Stimulated activated CD4-positive, alpha-beta T cell treated with anti-CD3 and anti-CD28 coated beads, Interleukin-1b, Interleukin-23, amount 100 ng/mL, for 48 hours (primary cell): ENCODE results near the gene CXCR4.
"Not testable (repeated sequence)": the region's sequence is repeated elsewhere in the genome, so short reads cannot be mapped to it uniquely, and the experiment has no call there.

Source experiments
- DNase-seq: peaks from one replicate; pipeline ENCODE4 v3.0.0-alpha.2; 2020

The CXCR4 gene

DNA sequence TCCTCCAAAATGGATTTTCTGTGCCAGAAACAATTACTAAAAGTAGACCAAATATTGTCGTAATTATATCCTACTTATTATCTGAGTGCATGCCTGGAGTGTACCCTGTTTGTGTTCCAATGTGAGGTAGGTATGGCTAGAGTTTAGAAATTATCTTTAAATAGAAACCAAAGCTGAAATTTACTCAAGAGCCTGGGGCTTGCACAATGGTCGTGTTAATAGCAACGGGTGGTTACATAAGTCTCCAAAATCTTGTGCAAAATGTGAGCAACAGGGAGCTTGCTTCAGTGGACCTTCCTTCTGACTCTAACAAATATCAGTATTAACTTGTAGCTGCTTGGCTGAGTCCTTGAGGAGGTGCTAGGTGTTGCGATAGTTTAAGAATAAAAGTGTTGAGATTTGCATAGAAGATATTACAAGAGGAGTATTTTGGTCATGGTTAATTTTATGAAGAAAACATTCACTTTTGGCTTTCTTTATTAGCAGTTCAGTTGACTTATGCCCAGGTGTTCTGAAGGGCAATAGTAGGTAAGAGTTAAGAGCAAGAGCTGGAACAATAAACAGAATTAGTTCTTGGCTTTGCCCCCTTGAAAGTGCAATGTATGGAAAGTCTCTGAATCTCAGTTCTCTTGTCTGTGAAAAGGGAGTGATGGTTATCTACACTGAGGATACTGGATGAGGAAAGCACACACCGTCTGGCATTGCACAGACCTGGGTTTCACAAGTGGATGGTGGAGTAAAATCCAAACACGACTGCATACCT is 4.6 kb downstream of the CXCR4 start:
- no peak for DNase-seq

DNA sequence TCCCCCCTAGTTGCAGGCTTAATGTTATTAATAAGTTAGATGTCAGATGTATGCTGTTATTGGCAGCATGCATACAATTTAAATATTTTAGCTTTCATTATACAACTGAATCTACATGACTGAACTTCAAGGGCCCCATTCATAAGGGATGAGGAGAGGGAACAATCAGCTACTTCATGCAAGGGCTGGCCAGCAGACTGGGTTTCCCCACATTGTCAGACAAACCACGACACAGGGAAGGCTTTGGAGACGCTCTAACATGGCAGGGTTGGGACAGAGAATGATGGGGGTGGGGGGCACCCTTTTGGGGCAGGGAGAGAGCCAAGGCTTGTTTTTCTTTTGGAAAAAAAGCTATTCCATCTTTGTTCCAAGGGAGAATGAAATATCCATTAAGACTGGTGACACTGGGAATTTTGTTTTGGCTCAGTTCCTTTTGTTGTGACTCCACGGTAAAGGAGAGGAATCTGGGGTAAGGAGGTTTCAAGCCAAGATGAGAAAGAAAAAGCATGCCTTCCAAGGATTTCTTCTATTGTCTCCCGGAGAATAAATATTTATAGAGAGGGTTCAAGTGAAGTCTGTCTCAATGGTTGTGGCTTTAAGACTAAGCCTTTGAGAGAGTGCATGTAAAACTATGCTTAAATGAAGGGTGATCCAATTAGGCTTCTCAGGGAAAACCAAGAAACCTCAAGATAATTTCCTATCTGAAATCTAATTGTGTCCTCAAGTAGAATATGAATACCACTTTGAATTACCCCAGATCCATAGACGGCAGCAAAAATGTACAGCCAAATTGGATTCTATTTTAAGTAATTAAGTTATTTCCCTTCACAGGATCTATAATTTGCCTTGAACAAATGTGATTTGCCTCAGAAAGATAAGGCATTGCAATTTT is 5.4 kb downstream of the CXCR4 start:
- no peak for DNase-seq

DNA sequence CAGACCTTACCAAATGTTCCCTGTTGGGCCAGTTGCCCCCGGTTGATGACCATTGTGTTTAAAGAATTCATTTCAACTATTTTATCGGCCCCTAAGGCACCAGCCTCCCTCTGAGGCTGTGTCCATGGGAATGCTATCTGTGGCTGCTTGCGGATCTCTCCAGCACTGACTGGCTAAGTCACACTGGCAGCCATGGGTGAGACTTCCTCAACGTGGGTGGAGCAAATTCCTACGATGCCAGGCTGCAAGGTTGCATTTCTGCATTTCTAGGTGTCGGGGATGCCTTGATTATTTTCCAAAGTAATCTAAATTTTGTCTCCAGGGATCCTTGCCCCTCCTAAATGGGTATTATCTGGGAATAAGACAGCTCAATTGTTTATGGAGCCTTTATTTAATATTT is 6.2 kb downstream of the CXCR4 start:
- no peak for DNase-seq

DNA sequence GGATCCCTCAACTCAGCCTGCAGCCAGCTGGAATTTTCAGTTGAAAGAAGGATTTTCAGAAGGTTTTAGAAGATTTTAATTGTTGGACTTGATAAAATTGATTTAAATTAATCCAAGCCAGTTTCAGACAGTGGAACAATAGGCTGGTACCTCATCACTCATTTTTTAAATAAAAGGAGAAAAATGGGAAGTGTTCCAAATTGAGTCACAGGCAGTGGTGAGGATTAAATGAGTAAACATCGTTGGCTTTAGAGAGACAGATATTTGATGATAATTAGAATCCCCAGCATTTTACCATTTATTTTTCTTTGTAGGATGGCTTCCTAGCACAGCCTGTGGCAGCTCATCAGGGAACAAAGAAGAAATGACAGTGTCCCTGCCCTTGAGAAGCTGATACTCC is 7.4 kb downstream of the CXCR4 start:
- no peak for DNase-seq

DNA sequence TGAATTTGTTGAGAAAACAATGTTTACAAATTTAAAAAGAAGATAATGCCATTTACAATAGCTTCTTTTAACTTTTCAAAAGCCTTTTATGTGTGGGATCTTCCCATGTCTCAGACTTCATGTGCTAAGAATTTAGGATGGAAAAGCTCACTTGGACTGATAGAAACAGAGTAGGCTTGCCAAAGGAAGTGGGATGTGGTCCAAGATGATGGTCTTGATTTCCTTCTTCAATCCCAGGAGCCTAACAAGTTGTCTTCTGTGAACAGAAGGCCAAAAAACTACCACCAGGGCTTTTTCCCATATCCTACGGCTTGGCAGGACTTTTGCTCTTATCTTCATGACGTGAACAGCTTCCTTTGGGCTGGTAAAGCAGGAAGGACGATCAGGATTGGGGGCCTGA is 9.5 kb downstream of the CXCR4 start:
- DNase-seq = no peak

DNA sequence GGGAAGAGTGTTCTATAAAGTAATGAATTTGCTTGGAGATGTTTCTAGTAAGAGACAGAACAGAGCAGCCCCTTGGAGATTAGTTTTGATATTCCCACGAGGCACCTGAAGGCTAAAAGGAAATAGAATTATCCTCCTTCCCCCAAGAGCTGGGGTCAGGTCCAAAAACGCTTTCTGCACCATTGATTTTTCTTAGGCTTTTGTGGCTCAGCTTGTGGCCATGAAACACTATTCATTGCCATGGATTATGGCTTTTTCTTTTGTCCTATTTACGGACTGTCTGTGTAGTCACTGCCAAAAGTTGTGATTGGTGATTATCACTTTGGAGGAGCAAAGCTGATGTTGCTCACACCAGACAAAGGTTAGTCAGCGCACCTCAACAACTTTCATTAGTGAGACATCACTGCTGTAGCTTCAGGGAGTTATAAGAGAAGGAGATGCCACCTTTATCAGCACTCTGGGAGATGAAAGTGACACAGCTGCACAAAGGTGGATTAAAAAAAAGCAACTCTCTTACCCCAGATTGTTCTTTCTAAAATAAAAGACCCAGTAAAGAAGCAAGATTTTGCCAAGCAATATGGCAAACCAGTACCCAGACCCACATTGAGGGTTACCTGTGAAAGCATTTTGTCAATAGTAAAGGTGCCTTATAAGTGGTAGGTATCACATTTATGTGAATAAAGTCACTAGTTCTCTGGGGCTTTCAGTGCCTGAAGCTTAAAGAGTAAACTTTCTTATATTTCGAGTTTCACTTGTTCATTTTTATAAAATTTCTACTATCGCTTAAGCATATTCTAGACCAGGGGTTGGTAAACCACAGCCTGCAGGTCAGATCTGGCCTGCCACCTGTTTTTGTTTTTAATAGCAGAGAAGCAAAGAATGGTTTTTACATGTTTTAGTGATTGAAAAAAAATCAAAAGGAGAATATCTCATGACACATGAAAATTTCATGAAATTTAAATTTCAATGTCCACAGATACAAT is 10.6 kb downstream of the CXCR4 start:
- DNase-seq = no peak

DNA sequence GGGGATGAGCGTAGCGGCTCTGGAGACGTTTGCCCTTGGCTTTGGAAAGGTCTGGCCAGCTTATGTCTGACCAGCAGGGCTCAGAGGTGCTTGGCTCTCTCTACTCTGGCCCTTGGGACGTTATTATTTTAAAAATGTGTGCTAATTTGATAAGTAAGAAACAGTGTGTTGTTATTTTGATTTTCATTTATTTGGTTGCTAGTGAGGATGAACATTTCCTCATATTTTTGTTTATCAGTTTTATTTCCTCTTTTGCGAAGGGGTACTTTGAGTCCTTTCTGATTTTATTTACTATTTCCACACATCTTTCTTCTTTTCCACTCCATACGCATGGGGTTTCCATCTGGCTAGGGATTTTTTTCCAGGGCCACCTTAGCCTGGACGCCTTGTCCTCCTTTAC is 11.4 kb downstream of the CXCR4 start:
- no peak for DNase-seq

DNA sequence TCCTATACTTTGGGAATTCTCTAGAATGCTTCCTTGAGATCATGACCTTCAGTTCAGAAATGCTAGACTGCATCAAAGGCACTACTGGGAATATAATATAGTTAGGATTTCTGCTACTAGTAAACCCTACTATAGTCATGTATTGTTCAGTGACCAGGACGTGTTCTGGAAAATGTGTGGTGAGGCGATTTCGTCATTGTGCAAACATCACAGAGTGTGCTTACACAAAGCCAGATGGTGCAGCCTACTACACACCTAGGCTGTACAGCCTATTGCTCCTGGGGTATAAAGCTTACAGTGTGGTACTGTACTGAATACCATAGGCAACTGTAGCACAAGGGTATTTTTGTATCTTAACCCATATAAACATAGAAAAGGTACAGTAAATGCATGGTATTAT is 13.0 kb downstream of the CXCR4 start:
- DNase-seq = no peak

DNA sequence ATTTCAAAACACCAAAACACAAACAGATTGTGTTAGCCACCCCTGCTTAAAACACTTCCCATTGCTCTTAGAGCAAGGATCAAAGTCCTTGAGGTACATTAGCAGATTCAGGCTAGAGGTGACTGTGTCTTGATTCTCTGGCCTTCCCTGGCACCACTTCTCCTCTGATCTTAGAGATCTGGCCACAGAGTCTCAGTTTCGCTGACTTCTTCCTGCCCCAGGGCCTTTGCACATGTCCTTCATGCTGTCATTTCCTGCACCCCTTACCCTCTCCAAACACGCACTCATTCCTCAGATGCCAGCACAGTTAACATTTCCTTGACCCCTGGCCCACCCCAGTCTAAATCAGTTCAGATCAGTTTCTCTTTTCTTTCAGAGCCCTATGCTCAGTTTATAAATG is 16.9 kb downstream of the CXCR4 start:
- no peak for DNase-seq

DNA sequence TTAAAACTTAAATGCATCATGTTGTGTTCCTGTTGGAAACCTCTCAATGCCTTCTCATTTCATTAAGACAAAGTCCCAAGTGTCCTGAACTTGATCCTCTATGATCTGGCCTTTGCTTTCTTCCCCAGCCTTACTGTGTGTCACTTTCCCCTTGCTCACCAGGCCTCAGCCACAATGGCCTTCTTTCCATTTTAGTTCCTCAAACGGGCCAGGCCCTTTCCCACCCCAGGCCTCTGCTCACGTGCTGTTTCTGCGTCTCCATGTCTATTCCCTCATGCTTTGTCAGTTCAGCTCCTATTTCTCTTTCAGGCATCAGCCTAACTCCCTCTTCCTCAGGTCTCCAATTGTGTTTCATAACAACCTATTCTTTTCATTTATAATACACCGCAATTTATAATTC is 19.5 kb downstream of the CXCR4 start:
- no peak for DNase-seq

DNA sequence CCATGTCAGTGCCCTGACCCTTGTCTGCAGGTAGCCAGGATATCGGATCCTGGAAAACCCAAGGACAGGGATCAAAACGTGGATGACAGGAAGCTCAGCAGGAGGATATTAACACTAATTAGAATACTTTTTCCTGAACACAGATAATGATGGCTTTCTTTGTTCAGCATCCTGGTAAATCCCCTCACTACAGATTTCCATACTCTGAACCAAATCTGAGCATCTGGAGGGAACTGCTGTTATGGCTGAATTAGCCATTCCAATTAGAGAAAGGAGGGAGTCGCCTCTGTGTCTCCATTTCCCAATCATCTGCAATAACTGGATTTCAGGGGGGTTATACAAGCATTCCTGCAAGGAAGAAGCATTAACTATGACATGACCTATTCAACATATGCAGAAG is 24.4 kb downstream of the CXCR4 start:
- DNase-seq = no peak

DNA sequence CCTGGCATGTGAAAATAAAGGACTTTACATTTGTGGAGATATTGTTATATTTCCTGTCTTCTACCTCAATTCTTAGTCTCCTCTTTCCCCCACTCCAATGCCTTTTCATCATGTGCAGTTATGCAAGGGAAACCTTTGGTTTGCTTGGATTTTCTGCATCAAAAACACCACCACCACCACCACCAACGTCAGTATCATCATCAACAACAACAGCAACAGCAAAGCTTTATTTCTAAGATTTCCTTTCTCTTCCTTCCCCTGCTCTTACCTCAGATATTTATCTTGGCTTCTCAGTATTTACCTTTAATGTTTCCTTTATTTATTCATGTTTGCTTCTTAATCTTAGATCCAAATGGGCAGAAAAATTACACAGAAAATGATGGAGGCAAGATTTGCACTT is 26.1 kb downstream of the CXCR4 start:
- DNase-seq = no peak

DNA sequence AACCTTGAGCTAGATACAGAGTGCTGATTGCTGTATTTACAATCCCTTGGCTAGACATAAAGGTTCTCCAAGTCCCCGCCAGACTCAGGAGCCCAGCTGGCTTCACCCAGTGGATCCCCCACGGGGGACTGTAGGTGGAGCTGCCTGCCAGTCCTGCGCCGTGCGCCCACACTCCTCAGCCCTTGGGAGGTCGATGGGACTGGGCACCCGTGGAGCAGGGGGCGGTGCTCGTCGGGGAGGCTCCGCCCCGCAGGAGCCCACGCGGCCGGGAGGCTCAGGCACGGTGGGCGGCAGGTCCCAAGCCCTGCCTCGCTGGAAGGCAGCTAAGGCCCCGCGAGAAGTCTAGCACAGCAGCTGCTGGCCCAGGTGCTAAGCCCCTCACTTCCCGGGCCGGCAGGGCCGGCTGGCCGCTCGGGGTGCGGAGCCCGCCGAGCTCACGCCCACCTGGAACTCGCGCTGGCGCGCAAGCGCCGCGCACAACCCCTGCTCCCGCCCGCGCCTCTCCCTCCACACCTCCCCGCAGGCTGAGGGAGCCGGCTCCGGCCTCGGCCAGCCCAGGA is 30.0 kb downstream of the CXCR4 start:
- not testable (repeated sequence) for DNase-seq

DNA sequence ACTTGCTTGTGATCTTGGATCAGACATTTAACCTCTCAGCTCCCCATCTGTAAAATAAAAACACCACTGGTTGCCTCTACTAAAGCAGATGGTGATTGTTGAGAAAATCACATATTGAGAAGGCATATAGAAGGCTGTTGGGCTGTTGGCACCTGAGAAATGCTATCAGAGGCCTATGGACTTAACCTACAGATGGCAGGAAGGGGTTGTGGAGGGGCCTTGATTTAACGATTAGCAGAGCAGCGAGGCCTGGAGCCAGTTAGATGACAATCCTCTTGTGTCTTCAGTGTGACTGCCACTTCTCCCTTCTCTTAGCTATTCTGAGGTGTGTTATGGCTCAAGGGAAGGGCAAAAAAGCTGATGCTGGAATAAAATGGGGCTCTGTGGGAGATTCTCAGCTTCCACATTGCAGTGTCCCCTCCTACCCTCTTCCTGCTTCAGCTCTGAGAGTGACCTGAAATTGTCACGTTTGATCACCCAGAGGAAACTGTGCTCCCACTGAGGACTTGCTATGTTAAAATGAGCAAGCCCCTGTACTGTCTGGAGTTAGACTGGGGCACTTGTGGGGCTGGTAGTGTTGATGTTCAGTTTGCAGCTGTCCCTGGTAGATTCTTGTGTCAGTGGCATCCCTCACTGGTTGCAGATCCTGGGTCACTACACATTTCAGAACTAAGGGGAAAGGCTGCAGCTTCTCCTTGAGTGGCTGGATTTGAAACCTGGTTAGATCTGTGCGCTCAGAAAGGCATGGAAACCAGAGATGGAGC is 31.5 kb downstream of the CXCR4 start:
- no peak for DNase-seq

DNA sequence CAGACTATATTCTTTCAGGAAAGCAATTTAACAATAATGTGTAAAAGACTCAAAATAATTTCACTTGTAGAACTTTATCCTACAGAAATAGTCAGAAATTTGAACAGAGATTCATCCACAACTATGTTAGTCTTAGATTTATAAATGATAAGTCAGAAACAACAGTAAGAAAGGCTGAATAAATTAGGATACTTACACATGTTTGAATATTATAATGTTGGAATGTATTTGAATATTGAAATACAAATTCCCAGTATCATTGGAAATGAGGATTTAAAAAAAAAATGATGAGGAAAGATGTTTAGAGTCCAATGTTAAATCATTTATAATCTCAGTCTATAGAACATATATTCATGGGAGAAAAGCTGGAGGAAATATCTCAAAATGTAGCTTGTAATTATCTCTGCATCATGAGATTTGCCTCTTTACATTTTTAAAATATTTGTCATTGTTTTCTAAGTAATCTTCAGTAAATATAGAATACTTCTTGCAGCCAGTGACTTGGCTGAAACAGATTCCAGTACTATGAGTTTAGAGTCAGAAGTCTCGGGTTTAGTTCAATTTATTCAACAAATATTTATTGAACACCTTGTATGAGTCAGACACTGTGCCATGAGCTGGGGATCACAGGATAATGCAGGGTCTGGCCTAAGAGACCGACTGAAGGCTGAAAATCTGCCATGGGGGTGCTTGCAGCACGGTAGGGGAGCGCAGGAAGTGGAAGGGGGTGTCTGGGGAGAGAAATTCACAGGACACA is 32.3 kb downstream of the CXCR4 start:
- DNase-seq = no peak

DNA sequence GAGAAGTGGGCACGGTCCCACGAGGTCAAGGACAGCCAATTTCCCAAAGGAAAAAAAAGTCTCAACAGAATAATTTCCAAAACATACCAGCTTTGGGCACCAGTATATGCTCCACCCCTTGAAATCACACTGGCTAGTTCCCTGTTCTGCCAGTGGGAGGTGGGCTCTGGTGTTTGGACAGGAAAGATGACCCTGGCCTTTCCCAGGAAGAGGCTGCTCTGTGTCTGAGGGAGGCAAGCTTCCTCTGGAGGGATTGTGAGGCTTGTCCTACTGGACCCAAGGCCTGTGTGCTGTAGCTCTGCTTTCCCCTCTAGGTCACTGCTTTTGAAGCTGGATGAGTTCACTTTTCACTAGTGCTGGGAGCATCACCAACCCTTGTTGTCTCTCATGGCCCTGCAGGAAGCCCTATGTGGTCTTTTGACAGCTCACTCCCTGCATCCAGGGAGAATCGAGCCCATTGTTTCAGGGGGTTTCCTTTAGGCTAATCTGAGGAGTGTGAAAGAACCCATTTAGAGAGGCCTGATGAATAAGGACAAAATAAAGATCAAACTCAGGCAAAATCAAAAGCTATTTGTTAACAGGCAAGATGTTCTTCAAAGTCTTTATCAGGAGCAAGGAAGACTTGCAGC is 36.3 kb downstream of the CXCR4 start:
- DNase-seq = no peak

DNA sequence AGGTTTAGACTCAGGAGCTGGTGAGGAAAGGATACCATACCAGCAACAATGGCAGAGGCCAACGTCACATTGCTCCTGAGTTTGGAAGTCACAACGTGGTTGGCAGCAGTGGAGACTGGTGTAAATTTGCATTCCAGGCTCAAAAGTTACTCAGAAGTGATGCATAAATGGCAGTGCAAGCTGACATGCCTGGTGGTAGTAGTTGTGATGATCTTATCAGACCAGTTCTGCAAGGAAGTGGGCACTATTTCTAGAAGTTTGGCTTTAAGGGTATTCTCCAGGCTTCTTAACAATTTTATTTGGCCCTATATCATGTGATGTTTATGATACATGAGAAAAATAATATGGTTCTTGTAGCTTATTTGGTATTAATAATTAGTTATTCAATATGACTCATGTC is 37.8 kb downstream of the CXCR4 start:
- no peak for DNase-seq

DNA sequence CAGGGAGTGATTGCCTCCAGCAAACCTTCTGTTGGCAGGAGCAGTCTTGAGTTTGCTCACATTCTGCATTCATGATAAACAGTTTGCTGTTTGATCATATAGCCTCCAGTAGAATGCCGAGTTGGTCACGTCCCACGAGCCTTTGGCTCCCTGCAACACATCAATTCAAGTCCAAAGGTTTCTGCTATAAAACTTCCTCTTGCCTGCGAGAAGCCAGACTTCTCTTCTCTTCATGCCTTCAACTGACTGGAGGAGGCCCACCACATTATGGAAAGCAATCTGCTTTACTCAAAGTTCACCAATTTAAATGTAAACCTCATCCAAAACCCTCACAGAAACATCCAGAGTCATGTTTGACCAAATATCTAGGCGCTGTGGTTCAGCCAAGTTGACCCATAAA is 40.8 kb downstream of the CXCR4 start:
- no peak for DNase-seq

DNA sequence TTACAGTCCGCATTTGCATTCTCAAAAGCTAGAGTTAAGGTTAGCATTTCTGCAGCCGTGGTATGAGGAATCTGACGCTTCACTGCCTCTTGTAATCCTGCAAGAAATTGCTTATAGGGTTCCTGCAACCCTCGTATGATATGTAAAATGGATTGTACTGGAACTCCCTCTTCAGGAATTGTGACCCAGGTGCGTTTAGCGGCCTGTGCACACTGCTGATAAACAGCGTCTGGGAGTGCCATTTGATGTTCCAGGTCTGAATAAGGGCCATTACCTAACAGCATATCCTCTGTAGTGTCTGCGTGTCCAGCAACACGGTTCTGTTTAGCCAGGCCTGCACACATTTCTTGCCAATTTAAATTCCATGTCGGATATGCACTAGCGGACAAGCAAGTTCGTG is 42.5 kb downstream of the CXCR4 start:
- no peak for DNase-seq

DNA sequence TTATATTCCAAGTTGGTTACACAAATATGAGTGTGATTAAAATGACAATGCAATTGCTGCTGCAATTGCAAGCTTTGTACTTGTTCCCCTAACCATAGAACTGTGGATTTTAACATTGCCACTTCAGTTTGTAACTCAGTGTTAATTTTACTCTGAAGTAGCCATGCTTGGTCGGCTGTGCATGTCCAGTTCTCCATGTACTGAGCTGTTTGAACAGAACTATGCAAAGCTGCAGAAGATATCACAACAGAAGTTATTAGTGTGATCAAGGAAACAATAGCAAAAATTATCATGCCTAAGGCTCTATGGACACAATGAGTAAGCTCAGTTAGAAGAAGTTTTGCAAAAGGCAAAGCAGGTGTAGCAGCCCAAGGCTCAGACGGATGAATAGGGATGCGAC is 45.3 kb downstream of the CXCR4 start:
- no peak for DNase-seq

DNA sequence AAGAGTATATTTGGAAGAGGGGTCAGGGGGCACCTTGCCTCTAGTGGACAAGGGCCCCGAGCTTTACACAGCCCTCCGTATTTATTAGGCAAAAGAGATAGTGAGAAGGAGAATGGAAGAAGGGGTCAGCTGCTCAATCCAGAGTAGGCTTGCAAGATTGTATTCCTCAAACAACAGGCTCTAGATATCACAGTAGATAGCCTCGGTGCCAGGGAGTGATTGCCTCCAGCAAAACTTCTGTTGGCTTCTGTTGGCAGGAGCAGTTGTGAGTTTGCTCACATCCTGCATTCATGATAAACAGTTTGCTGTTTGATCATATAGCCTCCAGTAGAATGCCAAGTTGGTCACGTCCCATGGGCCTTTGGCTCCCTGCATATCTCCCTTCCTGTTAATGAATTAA is 46.1 kb downstream of the CXCR4 start:
- not testable (repeated sequence) for DNase-seq
